LNCAP (cell line): ENCODE measurements around the gene AKT3.

Experiments
- TF ChIP-seq, protein P1 (sequence below): fragments of 450-650 bp; IDR thresholded peaks from 2 replicates; pipeline ENCODE4 v1.5.1; 2017; ENCODE audit warnings: mild to moderate bottlenecking

Gene AKT3

DNA sequence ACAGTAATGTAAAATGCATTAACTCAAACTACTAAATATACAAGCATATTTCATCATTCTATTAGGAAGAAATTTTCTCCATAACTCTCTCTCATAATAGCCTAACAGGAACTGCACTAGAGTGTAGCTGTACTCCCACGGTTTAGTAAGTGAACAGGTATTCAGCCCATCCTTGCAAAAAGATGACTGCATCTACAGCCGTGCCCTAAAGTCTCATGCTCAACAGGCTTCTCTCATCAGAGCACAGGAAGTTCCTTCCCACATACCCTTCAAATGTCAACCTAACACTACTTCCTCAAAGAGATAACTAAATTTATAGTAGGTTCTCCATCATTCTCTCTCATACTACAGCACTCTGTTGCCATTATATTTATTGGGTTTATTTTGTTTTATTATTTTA, 251.6 kb downstream of the AKT3 start:
- TF ChIP-seq, protein P1, sequence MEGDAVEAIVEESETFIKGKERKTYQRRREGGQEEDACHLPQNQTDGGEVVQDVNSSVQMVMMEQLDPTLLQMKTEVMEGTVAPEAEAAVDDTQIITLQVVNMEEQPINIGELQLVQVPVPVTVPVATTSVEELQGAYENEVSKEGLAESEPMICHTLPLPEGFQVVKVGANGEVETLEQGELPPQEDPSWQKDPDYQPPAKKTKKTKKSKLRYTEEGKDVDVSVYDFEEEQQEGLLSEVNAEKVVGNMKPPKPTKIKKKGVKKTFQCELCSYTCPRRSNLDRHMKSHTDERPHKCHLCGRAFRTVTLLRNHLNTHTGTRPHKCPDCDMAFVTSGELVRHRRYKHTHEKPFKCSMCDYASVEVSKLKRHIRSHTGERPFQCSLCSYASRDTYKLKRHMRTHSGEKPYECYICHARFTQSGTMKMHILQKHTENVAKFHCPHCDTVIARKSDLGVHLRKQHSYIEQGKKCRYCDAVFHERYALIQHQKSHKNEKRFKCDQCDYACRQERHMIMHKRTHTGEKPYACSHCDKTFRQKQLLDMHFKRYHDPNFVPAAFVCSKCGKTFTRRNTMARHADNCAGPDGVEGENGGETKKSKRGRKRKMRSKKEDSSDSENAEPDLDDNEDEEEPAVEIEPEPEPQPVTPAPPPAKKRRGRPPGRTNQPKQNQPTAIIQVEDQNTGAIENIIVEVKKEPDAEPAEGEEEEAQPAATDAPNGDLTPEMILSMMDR = no peak

- TF ChIP-seq, protein P1 = no peak
Observed at GRCh38 chr1:243597383-243597782, 252.7 kb downstream of the AKT3 start.

- TF ChIP-seq, protein P1 = no peak
Observed at GRCh38 chr1:243596431-243597062, 253.5 kb downstream of the AKT3 start.

DNA sequence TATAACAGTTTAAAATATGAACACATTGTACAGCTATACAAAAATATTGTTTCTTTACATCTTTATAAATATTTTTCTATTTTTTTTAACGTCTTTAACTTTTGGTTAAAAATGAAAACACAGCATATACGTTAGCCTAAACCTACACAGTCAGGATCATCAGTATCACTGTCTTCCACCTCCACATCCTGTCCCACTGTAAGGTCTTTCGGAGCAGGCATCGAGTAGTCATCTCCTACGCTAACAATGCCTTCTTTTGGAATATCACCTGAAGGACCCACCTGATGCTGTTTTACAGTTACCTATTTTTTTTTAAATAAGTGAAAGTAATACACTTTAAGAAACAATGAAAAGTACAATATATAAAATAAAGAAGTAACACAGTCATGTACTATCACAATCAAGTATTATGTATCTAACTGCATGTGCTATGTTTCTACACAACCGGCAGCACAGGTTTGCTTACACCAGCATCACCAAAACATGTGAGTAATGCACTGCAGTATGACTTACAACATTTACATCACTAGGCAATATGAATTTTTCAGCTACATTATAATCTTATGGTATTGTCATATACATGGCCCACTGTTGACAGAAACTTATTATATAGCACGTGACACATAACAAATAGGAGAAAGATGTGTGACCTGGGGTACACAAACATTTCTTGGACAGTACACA, 254.4 kb downstream of the AKT3 start:
- TF ChIP-seq, protein P1 = no peak

DNA sequence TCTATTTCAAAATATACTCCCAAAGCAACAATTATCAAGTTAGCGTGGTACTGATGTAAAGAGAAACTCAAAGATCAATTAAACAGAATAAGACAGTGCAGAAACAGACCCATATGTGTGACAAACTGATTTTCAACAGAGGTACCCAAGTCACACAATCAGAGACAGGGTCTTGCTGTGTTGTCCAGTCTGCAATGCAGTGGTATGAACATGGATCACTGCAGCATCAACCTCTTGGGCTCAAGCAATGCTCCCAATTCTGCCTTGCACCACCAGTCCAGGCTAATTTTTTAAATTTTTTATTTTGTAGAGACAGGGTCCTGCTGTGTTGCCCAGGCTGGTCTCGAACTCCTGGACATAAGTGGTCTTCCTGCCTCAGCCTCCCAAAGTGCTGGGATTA, 255.6 kb downstream of the AKT3 start:
- TF ChIP-seq, protein P1 = no peak

GRCh38 chr1:243587823-243588560, 262.1 kb downstream of the AKT3 start:
- TF ChIP-seq, protein P1 = no peak

DNA sequence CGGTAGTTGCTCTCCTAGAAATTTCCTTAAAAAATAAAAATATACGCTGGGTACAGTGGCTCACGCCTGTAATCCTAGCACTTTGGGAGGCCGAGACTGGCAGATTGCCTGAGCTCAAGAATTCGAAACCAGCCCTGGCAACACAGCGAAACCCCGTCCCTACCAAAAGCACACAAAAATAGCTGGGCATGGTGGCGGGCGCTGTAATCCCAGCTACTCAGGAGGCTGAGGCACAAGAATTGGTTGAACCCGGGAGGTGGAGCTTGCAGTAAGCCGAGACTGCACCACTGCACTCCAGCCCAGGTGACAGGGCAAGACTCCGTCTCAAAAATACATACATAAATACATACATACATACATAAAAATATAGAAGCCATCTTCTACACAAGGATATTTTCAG, 262.8 kb downstream of the AKT3 start:
- TF ChIP-seq, protein P1 = no peak
